B cell (primary cell): ENCODE results near the gene TBC1D22A.

Source experiments
- CTCF ChIP-seq: fragments of 200-600 bp; IDR thresholded peaks from one replicate; pipeline ENCODE4 v1.8.0; 2022; ENCODE audit warnings: antibody characterized with exemption, mild to moderate bottlenecking
- EZH2 ChIP-seq: IDR thresholded peaks from 2 replicates; pipeline ENCODE4 v1.6.1; 2012; ENCODE audit warnings: borderline replicate concordance, low read depth, mild to moderate bottlenecking, moderate library complexity, low read length; ENCODE audit not compliant: insufficient read depth, poor library complexity, severe bottlenecking

- TF ChIP-seq CTCF = no peak
- TF ChIP-seq EZH2 = no peak
Observed at GRCh38 chr22:47076758-47077157, 314.3 kb downstream of the TBC1D22A start.
